CD4-positive, alpha-beta memory T cell (primary cell): ENCODE measurements around the gene DHX36. TPM values are rescaled to one million over a fixed set of nuclear protein-coding genes. Genes with fewer than 3 reads are reported as not detected.
A peak's percentile ranks its signal among the peaks of the same experiment; 100 is the strongest.

ENCODE experiments used
- CTCF ChIA-PET: fragments of 350-600 bp; sonication (Branson Sonifier 250); formaldehyde crosslinking; loops from one replicate; lab custom pipeline; 2021; ENCODE audit warnings: inconsistent platforms; ENCODE audit not compliant: partially characterized antibody; lab: Charles Lee
- POLR2A ChIA-PET: fragments of 350-600 bp; sonication (Branson Sonifier 250); formaldehyde crosslinking; loops from one replicate; lab custom pipeline; 2021; ENCODE audit not compliant: partially characterized antibody; lab: Charles Lee
- DNase-seq, 5 donors: peaks; one replicate each; pipeline versions ENCODE4 v3.0.0 to v3.0.0-alpha.2; 2020 to 2022; ENCODE audit warnings: mixed read lengths in 1 of 5
- H3K27ac ChIP-seq: one replicate; pipeline ENCODE4 v1.7.0; 2013; ENCODE audit warnings: low read depth, low read length
- H3K27me3 ChIP-seq: 2 replicates; pipeline ENCODE4 v1.7.0; 2013; ENCODE audit warnings: mild to moderate bottlenecking, low read length, moderate library complexity; ENCODE audit not compliant: insufficient read depth
- H3K36me3 ChIP-seq: 2 replicates; pipeline ENCODE4 v1.7.0; 2013; ENCODE audit warnings: mild to moderate bottlenecking, low read length, moderate library complexity; ENCODE audit not compliant: insufficient read depth
- H3K4me1 ChIP-seq: 2 replicates; pipeline ENCODE4 v1.7.0; 2013; ENCODE audit warnings: mild to moderate bottlenecking, low read length, moderate library complexity; ENCODE audit not compliant: insufficient read depth
- H3K4me3 ChIP-seq, 2 donors: one replicate each; pipeline ENCODE4 v1.7.0; 2013; ENCODE audit warnings: low read length in 2 of 2, mild to moderate bottlenecking in 1 of 2
- H3K9me3 ChIP-seq, 2 donors: one replicate each; pipeline ENCODE4 v1.7.0; 2013; ENCODE audit warnings: low read length in 2 of 2, control low read depth in 1 of 2; ENCODE audit not compliant: control insufficient read depth in 1 of 2
- H3K27ac Mint-ChIP-seq, 7 donors: one replicate each; pipeline ENCODE4 v1.8.0; 2020 to 2021; ENCODE audit warnings: mixed read lengths in 7 of 7, mild to moderate bottlenecking in 6 of 7, inconsistent platforms in 3 of 7, moderate library complexity in 3 of 7
- H3K27me3 Mint-ChIP-seq, 2 donors: one replicate each; pipeline ENCODE4 v1.8.0; 2020 to 2021; ENCODE audit warnings: mixed read lengths in 2 of 2
- H3K36me3 Mint-ChIP-seq, 2 donors: one replicate each; pipeline ENCODE4 v1.8.0; 2020 to 2021; ENCODE audit warnings: mixed read lengths in 2 of 2, inconsistent platforms in 1 of 2, mild to moderate bottlenecking in 1 of 2
- H3K4me1 Mint-ChIP-seq, 4 donors: one replicate each; pipeline ENCODE4 v1.8.0; 2020 to 2021; ENCODE audit warnings: mixed read lengths in 4 of 4, mild to moderate bottlenecking in 1 of 4
- H3K4me3 Mint-ChIP-seq, 8 donors: one replicate each; pipeline ENCODE4 v1.8.0; 2020 to 2021; ENCODE audit warnings: mixed read lengths in 8 of 8, mild to moderate bottlenecking in 7 of 8, moderate library complexity in 6 of 8, inconsistent platforms in 3 of 8
- H3K9me3 Mint-ChIP-seq, 8 donors: one replicate each; pipeline ENCODE4 v1.8.0; 2020 to 2021; ENCODE audit warnings: mixed read lengths in 8 of 8, mild to moderate bottlenecking in 5 of 8, inconsistent platforms in 3 of 8, moderate library complexity in 1 of 8
- intact Hi-C: fragments of 100-400 bp; cut with micrococcal nuclease; formaldehyde crosslinking; loops from one replicate; pipeline ENCODE4 v1.15.1; 2023
- polyA plus RNA-seq, 2 donors: library from polyadenylated mRNA; unstranded; fragments of 300-500 nt; fragmentation: Illumina TruSeq; gene quantifications; one replicate each; pipeline ENCODE4 v1.2.3, GENCODE V29; 2021
- total RNA-seq, 2 experiments: library from RNA; stranded (reverse); gene quantifications; one replicate each; pipeline ENCODE4 v1.2.3, GENCODE V29; 2021

The DHX36 gene
- total and polyA plus RNA-seq, 4 experiments from 2014 or later: 10.8 to 101 (median 57.3) TPM

DNA sequence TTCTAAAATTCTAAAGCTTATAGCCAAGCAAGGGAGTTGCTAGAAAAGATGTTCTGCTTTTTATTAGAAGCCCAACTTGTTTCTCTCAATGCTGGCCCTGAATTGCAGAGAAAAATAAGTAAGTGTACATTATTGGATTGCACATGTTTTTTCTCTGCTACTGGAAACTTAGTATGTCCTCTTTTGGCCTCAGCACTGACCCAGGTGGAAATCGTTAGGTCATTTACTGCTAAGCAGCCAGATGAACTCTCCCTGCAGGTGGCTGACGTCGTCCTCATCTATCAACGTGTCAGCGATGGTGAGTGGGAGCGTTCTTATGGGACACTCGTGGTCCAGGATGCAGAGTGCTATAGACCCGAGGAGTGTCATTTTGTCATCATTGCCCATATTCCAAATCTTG, 69.8 kb downstream of the DHX36 start:
- no peaks in the 10 kb centered on the region for H3K9me3 ChIP-seq
- no peak overlapping the region for H3K4me3 ChIP-seq
- no peak for DNase-seq
- ChIA-PET POLR2A (no interaction called here), CTCF (interaction anchor here (0.6 to 3.0 kb wide), 6 partner anchors 8 to 1230 kb away, joined by 3 to 18 read pairs (median 3); no protein-coding TSS in a partner anchor)
- no peaks in the 10 kb centered on the region for H3K9me3 Mint-ChIP-seq
- peaks cover 17% of the 10 kb centered on the region for H3K36me3 ChIP-seq
- peak overlapping the region in 2 of 7 donors; percentile 23 to 71 for H3K27ac Mint-ChIP-seq
- no peak overlapping the region for H3K4me3 Mint-ChIP-seq
- H3K27ac ChIP-seq: no peak overlapping the region
- intact Hi-C loops: loop anchor here (5.0 kb wide), 2 partner anchors 157 to 962 kb away; no protein-coding TSS in a partner anchor
- peaks cover 63 to 70% of the 10 kb centered on the region in 2 donors for H3K36me3 Mint-ChIP-seq
- H3K4me1 ChIP-seq: no peaks in the 10 kb centered on the region
- peaks cover 0 to 6% (median 3%) of the 10 kb centered on the region in 4 donors for H3K4me1 Mint-ChIP-seq
- H3K27me3 ChIP-seq: no peaks in the 10 kb centered on the region
- H3K27me3 Mint-ChIP-seq: no peaks in the 10 kb centered on the region

DNA sequence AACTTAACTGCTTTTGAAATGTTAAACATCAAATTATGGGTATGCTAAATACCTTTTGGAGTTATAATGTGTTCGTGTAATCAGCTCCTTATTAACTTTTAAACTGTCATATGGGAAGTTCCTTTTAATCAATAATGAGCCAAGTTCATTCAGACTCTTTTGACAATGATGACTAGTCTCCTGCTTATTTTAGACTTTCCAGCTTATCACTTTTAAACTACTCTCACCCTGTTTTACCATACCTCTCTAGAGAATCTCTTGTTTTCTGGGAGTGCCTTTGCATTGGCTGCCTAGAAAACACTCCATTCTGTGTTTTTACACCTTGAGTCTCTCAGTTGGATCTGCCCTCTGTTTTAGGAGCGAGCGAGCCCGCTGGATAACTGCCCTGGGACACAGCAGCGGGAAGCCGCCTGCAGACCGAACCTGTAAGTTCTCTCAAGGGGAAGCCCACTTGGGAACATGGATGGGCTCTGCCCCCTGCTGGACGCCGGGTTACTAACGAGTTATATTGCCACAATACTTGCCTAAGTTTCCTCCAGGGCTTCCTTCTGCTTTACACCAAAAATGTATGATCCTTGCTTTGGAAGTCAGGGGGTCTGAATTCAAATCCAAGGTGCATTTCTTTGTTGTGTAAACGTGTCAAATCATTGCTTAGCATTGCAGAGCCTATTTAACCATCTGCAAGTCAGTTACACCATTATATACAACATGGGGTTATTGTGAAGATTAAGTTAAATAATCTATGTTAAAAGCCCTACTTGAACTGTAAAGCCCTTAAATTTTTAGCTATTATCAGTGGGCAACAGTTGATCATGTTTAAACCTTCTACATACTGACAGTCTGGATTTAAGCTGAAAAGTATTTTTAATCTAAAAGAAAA, 71.3 kb downstream of the DHX36 start:
- ChIA-PET POLR2A (no interaction called here), CTCF (interaction anchor here (0.7 to 3.0 kb wide), 11 partner anchors 10 to 1770 kb away, joined by 3 to 18 read pairs (median 3); no protein-coding TSS in a partner anchor)
- Mint-ChIP-seq H3K4me3 (no peak overlapping the region), H3K27me3 (no peaks in the 10 kb centered on the region), H3K9me3 (no peaks in the 10 kb centered on the region), H3K4me1 (peaks cover 0 to 4% (median 1%) of the 10 kb centered on the region in 4 donors), H3K27ac (peak overlapping the region in 4 of 7 donors; percentile 2 to 52 (median 38)), H3K36me3 (peaks cover 52 to 58% of the 10 kb centered on the region in 2 donors)
- Histone ChIP-seq H3K9me3 (no peaks in the 10 kb centered on the region), H3K4me1 (no peaks in the 10 kb centered on the region), H3K36me3 (peaks cover 2% of the 10 kb centered on the region), H3K27ac (no peak overlapping the region), H3K4me3 (no peak overlapping the region), H3K27me3 (no peaks in the 10 kb centered on the region)
- DNase-seq: peak; percentile 32 to 66 (median 38)
- intact Hi-C loops: loop anchor here (1.0 to 5.0 kb wide), 5 partner anchors 156 to 1210 kb away; no protein-coding TSS in a partner anchor

DNA sequence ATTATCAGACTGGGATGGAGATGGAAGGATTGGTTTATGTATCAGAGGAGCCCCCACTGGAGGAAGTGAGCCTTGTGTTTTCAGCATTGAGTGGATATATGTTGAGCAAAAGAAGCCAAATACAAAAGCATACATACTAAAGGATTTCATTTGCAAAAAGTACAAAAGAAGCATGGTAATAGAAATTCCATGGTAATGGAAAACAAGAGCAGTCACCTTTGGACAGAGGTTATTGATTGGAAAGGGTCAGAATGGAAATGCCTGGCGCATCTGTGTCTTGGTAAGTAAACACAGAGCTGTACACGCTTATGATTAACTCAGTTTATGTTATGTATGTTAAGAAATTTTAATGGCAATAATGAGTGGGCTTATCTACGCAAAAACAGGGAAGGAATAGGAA, 72.7 kb downstream of the DHX36 start:
- no peaks in the 10 kb centered on the region for H3K9me3 Mint-ChIP-seq
- peaks cover 47 to 54% of the 10 kb centered on the region in 2 donors for H3K36me3 Mint-ChIP-seq
- Histone ChIP-seq H3K9me3 (no peaks in the 10 kb centered on the region), H3K4me3 (no peak overlapping the region), H3K27me3 (no peaks in the 10 kb centered on the region), H3K36me3 (no peaks in the 10 kb centered on the region), H3K27ac (no peak overlapping the region), H3K4me1 (no peaks in the 10 kb centered on the region)
- intact Hi-C loops: loop anchor here (2.0 to 5.0 kb wide), 3 partner anchors 154 to 959 kb away; no protein-coding TSS in a partner anchor
- ChIA-PET CTCF (no interaction called here), POLR2A (no interaction called here)
- peaks cover 0 to 4% (median 1%) of the 10 kb centered on the region in 4 donors for H3K4me1 Mint-ChIP-seq
- H3K4me3 Mint-ChIP-seq: no peak overlapping the region
- no peak overlapping the region for H3K27ac Mint-ChIP-seq
- no peak for DNase-seq
- H3K27me3 Mint-ChIP-seq: no peaks in the 10 kb centered on the region

DNA sequence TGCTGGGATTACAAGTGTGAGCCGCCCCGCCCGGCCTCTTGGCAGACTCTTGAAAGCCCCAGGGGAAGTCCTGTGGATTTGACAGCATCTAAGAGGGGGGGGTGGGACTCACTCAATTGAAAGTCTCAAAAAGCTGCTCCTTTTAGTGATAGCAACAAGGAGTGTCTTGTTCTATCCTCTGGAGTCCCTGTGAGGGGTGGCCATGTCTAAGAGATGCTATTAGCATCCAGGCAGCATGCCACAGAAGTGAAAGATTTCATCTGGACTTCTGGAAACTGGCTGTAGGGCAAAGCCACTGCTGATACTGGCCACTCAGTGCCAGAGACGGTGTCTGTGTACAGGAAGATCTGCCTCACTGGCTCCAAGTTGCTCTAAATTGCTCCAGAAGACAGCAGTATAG, 74.0 kb downstream of the DHX36 start:
- no peak for DNase-seq
- no peak overlapping the region for H3K27ac Mint-ChIP-seq
- Histone ChIP-seq H3K4me3 (no peak overlapping the region), H3K4me1 (no peaks in the 10 kb centered on the region), H3K9me3 (no peaks in the 10 kb centered on the region), H3K27me3 (no peaks in the 10 kb centered on the region), H3K27ac (no peak overlapping the region), H3K36me3 (no peaks in the 10 kb centered on the region)
- intact Hi-C loops: loop anchor here (5.0 kb wide), 2 partner anchors 153 to 958 kb away; no protein-coding TSS in a partner anchor
- H3K36me3 Mint-ChIP-seq: peaks cover 37 to 49% of the 10 kb centered on the region in 2 donors
- no peaks in the 10 kb centered on the region for H3K27me3 Mint-ChIP-seq
- no peaks in the 10 kb centered on the region for H3K9me3 Mint-ChIP-seq
- ChIA-PET POLR2A (no interaction called here), CTCF (no interaction called here)
- H3K4me1 Mint-ChIP-seq: peaks cover 0 to 4% (median 1%) of the 10 kb centered on the region in 4 donors
- H3K4me3 Mint-ChIP-seq: no peak overlapping the region

DNA sequence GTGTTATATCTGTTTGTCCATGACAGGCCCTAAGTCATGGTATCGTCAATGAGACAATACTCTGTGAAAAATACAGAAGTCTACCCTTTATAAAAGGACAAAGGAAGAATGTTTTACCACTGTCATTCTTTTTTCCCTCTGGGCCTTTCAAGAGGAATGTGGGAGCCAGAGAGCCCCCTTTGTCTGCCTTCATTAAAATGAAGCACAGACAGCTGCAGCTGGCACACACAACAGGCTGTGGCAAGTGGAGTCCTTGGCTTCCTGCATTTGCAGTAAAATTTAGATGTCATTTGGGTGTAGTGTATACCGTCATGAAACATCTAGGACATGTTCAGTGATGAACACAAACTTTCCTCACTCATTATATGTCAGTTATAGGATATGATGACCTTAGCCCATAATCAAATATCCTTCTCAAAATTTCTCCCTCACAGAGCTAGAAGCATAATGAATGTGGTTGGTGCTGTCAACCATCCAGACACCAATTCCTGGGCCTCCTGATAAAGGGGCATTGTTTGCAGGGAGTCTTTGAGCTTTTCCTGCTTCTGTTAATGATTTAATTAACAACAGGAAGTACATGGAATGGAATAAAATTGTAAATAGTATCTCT, 76.4 kb downstream of the DHX36 start:
- no peak overlapping the region for H3K27ac Mint-ChIP-seq
- no peaks in the 10 kb centered on the region for H3K36me3 ChIP-seq
- H3K4me1 ChIP-seq: no peaks in the 10 kb centered on the region
- no peaks in the 10 kb centered on the region for H3K27me3 ChIP-seq
- no peaks in the 10 kb centered on the region for H3K27me3 Mint-ChIP-seq
- H3K36me3 Mint-ChIP-seq: peaks cover 26 to 39% of the 10 kb centered on the region in 2 donors
- H3K4me1 Mint-ChIP-seq: peaks cover 0 to 4% (median under 1%) of the 10 kb centered on the region in 4 donors
- ChIA-PET CTCF (interaction anchor here (1.4 kb wide), 1 partner anchor 9 kb away, joined by 3 read pairs; no protein-coding TSS in a partner anchor), POLR2A (no interaction called here)
- no peaks in the 10 kb centered on the region for H3K9me3 ChIP-seq
- DNase-seq: no peak
- H3K9me3 Mint-ChIP-seq: no peaks in the 10 kb centered on the region
- no peak overlapping the region for H3K4me3 ChIP-seq
- H3K27ac ChIP-seq: no peak overlapping the region
- no peak overlapping the region for H3K4me3 Mint-ChIP-seq
- intact Hi-C loops: no loop called here

DNA sequence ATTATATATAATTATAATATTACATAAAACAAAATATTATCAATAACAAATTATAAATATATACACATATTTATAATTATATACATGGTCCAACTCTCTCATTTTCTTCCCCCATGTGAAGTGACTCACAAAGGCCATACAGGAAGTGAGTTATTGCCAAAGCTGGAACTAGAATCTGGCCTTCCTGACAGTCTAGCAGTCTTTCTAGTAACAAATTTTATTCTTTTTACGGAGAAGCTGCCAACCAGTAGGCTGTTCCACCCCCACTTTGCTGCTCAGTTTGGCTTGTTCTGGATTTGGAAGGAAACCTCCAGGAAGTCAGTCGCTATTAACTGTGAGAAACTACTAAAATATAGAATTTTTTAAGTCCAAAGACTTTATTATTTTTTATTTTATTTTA, 79.6 kb downstream of the DHX36 start:
- Histone ChIP-seq H3K36me3 (no peaks in the 10 kb centered on the region), H3K27me3 (no peaks in the 10 kb centered on the region), H3K4me1 (no peaks in the 10 kb centered on the region), H3K9me3 (no peaks in the 10 kb centered on the region), H3K27ac (no peak overlapping the region), H3K4me3 (no peak overlapping the region)
- DNase-seq: no peak
- Mint-ChIP-seq H3K9me3 (no peaks in the 10 kb centered on the region), H3K27ac (no peak overlapping the region), H3K27me3 (no peaks in the 10 kb centered on the region), H3K4me1 (no peaks in the 10 kb centered on the region), H3K36me3 (peaks cover 7 to 17% of the 10 kb centered on the region in 2 donors), H3K4me3 (no peak overlapping the region)
- intact Hi-C loops: no loop called here
- ChIA-PET CTCF (no interaction called here), POLR2A (no interaction called here)

DNA sequence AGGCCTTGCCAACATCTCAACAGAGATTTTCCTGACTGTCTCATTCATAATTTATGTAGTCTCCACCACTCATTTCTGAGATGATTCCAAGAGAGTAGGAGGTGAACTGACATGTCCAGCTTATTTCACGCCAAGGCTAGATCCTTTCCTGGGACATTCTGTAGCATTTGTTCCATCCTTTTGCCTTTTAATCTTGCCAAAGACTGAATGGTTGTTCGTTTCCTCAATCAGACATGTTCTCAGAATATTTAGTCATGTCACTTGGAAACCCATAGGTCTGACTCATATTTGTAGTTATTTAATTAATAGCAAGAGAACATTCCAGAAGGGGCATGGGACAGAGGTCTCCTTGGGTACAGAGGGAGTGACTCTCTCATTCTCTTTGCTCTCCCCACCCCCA, 80.9 kb downstream of the DHX36 start:
- ChIA-PET POLR2A (no interaction called here), CTCF (no interaction called here)
- no peak overlapping the region for H3K4me3 ChIP-seq
- peaks cover 0 to 2% (median 0%) of the 10 kb centered on the region in 8 donors for H3K9me3 Mint-ChIP-seq
- peaks cover 2 to 5% of the 10 kb centered on the region in 2 donors for H3K27me3 Mint-ChIP-seq
- no peaks in the 10 kb centered on the region for H3K9me3 ChIP-seq
- H3K36me3 ChIP-seq: no peaks in the 10 kb centered on the region
- peaks cover 3 to 13% of the 10 kb centered on the region in 2 donors for H3K36me3 Mint-ChIP-seq
- intact Hi-C loops: no loop called here
- peaks cover 0 to 1% (median 0%) of the 10 kb centered on the region in 4 donors for H3K4me1 Mint-ChIP-seq
- no peak for DNase-seq
- H3K4me1 ChIP-seq: no peaks in the 10 kb centered on the region
- no peaks in the 10 kb centered on the region for H3K27me3 ChIP-seq
- H3K27ac Mint-ChIP-seq: no peak overlapping the region
- H3K27ac ChIP-seq: no peak overlapping the region
- H3K4me3 Mint-ChIP-seq: no peak overlapping the region
